Stimulated activated CD4-positive, alpha-beta T cell treated with anti-CD3 and anti-CD28 coated beads, TNF-alpha, amount 100 ng/mL, for 24 hours (primary cell): ENCODE results near the gene UXT.

Experiments
- DNase-seq, 3 experiments: peaks; one replicate each; pipeline ENCODE4 v3.0.0-alpha.2; 2020; ENCODE audit warnings: low read depth in 3 of 3

The UXT gene

DNA sequence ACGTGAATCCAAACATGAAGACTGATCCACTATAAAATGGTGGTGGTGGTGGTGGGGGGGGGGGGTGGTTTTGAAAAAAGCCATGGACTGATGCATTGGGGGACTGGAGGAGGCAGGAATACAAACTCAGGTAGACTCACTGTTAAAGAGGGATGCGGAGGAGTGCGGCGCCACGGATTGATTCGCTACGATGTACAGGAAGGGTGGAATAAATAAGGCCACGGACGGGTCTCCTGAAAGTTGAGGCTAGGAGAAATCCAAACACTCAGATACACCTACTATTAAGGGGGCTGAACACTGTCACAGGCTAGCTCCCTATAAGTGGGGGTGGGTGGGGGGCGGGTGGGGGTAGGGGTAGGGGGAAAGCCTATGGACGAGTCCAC is 9.2 kb downstream of the UXT start:
- no peak for DNase-seq

DNA sequence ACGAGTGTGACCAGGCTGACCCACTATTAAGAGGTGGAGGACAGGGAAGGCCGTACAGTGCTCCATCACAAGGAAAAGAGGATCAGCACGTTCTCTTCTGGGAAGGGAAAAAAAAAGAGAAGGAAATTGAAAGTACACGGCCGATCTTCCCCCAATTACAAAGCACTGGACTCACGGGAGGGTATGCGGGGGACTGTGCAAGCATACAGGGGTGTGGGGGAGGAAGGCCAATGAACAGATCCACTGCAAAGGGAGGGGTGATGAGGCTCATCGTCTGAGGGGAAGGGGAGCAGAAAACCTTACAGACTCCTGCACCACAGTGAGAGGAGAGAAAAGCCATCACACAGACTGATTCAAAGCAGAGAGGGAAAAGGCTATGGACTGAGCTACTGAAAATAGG is 9.7 kb downstream of the UXT start:
- no peak for DNase-seq

DNA sequence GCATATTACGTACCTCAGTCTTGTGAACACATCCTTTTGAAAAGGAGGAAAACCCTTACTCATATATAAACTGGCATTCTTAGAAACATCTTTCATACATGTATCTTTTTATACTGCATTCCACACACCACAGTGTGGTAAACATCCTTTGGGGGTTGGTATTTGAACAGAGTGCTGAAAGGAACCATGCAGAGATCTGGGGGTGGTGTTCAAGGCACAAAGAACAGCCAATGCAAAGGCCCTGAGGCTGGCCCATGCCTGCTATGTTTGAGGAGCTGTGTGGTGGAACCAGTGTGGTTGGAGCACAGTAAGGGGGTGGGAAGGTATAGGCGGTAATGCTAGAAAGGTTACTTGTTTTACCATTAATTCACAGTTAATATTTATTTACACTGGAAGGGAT is 10.6 kb downstream of the UXT start:
- no peak for DNase-seq

DNA sequence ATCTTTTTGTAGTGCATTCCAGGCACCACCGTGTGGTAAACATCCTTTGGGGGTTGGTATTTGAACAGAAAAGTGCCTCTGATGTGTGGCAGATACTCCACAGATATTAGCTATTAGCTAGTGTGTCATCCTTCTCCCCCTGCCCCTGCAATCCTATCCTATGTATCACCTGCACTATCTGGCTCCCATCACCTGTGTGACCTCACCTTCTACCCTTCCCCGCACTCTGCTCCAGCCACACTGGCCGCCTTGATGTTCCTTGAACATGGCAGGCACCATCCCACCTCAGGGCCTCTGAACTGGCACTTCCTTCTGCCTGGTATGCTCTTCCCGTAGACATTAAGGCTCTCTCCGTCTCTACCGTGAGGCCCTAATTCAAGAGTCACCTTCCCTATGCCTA is 12.3 kb downstream of the UXT start:
- DNase-seq, result no peak

DNA sequence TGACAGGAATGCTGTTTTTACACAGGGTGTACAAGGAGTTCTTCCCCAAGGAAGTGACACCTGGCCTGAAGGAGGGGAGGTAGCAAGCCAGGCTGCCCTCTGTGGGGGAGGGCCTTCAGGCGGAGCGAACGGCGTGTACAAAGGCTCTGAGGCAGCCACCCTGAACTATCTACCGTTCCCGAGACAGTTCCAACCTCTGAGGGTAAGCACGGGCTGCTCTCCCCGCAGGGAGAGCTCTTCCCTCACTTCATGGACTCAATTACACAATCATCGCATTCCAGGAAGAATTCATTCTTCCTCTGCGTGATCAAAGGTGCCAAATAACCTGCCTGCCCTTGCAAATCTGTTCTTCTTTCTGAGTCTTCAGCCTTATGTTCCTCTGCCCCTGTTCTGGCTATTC is 13.4 kb downstream of the UXT start:
- no peak for DNase-seq

DNA sequence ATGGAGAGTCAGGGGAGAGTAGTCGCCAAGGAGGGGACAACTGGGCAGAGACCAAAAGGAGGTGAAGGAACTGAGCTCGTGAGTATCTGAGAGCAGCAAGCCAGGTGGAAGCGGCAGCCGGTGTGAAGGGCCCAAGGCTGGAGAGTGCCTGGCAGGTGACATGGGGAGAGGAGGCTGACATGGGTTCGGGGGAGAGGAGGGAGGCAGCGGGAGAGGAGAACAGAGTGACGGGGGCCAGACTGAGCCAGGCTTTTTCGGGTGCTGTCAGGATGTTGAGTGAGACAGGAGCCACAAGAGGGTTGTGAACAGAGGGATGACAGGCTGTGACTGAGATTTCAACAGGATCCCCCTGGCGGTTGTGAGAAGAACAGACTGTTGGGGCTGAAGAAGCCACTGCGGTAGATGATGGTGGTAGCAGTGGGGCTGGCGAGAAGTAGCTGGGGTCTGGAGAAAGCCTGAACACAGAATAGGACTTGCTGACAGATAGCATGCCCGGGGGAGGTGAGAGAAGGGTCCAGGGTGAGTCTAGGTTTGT is 14.4 kb downstream of the UXT start:
- no peak for DNase-seq

DNA sequence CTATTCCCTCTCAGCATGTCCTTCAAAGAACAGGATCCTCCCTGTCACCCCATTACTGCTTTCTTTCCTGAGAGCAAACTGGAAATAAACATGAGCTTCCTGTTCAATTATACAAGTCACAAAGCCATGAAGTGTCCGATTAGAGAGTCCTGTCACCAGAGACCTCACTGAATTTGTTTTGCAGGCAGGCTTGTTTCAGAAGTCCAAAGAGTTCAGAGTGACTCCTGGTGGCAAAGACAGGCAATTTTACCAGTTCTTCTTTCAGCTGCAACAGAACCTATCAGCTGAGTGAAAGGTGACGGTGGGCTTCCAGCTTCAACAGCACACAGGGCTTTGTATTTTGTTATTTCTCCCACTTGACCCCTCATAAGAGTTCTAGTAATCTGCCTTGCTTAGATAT is 15.1 kb downstream of the UXT start:
- no peak for DNase-seq

DNA sequence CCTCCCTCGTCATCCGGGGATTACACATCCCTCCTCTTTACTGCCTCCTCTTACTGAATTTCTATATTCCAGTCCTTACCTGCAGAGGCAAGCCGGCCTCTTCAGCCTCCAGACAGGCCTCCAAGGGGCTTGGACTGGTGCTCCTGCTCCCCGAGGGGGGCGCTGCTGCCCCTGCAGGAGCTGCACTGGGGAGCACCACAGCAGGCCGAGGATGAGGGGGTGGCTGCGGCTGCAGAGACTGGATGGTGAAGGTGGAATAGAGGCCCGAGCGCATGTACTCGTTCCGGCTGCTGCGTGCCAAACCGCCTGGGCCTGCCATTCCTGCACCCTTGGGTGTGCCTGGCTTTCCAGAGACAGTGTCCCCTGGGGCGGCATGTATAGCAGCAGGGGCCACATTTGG is 20.2 kb downstream of the UXT start:
- DNase-seq, result no peak

DNA sequence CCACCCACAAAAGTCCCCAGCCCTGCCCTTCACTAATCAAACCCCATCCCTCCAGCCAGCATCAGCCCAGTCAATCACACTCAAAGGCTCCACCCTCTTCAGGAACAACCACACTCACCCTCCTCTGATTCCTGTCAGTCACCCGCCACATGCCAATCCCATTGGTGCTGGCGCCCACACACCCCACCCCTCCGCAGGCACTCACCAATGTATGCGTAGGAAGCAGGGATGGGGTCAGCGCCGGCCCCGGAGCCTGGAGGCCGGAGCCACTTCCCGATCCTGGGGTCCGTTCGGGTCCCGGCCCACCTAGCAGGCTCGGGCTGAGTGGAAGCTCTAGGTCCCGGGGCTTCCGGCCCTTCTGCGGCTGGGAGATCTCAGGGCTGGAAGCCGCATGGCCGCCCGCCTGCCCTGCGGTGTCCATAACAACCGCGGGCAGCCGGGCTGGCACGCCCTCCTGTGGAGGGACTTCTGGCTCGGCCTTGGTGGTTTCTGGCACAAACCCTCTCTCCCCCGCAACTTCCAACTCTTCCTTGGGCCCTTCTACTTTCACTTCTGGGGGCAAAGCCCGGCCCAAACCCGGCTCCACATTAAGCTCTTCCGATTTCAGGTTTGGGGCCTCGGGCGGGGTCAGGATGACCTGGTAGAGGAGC is 21.3 kb downstream of the UXT start:
- peak in 1 of 3 experiments; percentile 44 for DNase-seq

DNA sequence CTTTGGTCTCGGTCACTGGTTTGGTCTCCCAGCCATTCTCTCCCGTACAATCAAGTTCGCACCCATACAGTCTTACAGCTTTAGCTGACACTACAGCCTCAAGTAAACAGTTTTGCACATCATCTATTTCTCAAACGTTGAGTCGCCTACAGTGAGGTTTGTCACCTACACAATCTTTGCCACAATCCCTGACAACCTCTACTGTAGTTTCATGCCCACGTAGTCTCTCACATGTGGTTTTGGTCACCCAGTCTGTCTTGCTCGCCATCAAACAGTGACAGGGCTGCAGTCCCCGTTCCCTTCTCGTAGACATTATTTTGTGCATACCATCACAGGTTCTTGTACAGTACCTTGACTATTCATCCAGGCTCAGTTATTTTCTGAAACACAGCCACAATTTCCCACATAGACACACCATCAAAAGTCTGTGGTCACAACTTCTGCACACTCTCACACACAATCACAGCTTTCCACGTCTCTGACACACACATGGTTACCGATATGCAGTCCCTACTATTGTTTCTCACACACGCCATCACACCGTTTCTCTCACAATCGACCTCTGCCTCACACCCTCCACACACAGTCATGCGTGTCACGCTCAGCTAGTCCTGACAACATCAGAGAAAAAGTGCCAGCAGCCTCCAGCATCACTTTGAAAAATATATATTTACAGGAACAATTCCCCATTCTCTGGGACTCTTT is 24.0 kb downstream of the UXT start:
- DNase-seq, result no peak

DNA sequence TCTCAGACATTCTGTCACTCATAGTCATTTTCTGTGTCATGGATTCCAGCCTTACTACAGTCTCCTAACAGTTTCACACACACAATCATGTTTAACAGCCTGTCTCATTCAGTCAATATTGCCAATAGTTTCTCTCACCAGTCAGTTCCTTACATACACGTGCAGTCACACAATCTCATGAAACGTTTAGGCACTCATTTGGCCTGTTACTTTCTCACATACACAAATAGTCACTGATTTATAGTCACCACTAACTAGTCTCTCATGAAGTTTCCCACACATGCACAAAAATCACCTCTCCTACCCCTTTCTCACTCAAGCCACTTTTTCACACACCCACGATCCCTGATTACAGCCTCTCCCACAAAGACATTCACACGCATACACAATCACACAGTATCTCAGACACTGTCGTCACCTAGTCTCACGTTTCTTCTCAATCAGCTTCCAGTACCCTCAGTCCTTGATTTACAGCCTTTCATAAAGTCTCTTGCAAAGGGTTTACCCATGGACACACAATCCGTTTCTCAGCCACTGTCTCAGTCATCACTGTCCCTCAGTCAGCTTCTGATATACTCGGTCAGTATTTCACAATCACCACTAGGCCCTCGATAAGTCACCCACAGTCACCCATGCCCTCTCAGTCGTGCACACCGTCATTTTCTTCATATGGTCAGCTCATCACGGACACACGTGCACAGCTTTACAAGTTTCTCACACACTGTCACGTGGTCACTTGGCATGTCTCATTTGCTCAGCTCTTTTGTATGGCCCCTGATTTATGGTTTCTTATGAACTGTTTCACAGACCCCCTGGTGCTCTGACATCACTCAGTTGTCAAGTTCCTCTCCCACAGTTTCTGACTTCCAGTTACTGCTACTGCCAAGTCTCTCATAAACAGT is 25.0 kb downstream of the UXT start:
- no peak for DNase-seq

DNA sequence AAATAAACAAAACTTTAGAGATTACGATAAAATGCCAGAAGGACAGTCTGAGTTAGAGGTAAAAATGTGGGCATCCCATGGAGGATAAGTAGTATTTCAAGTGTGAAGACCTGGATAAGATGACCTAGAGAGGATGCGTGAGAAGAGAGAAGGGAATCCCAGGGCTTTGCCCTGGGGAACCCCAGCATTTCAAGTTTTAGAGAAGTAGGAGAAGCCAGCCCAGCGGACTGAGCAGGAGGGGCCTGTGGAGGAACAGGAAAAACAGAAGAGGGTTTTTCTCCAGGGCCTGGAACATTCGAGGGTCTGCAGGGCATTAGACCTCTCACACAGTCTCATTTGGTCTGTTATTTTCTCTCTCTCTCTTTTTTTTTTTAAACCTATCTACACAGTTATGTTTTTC is 26.3 kb downstream of the UXT start:
- no peak for DNase-seq

DNA sequence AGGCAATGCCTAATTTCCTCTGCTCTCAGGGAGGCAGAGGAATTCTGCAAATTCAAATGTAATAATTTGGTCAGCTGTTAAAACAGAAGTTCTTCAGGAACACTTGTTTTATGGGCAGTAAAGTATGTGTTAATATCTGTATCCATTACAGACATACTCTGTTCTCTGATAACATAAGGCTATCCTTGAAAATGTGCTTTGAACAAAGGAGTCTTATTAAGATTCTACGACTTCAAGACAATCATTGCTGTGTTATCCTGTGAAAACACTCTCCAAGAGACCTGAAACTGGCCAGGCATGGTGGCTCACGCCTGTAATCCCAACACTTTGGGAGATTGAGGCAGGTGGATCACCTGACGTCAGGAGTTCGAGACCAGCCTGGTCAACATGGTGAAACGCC is 27.3 kb downstream of the UXT start:
- no peak for DNase-seq

DNA sequence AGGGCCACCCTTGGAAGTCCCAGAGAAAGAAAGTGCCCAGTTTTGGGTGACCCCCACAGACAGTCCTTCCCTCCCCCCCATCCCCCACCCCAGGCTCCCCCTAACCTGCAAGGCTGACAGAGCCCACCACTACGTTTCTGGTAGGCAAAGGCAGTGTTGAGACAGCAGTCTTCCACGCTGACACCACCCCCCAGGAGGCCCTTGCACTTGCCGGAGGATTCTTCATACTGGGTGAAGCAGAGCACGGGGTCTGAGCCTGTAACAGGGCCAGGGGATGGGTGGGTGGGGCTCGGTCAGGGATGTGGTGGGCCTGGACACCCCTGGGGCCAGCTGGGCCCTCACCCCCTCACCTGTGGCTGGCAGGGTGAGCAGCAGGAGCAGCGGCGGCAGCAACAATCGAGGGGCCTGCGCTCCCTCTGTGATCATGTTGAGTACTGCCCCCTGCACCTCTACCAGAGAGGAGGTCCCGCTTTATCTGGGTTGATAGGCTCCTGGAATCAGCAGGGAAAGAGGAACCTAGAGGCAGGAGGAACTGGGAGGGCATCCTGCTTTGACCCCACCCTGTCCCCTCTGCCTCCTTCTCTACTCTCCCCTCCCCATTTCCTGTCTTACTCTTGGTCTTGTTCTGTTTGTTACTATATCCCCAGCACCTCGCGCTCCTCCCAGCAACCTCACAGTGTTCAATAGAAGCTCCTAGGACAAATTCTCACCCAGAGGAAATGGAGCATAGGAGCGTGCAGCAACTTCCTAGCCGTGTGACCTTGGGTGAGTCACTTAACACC is 29.4 kb downstream of the UXT start, which contains the start of gene CFP:
CFP (minus strand) TSS at position 512 of the 782 bp plus-strand sequence; CDS start at position 426, 86 bp downstream.
- no peak for DNase-seq

DNA sequence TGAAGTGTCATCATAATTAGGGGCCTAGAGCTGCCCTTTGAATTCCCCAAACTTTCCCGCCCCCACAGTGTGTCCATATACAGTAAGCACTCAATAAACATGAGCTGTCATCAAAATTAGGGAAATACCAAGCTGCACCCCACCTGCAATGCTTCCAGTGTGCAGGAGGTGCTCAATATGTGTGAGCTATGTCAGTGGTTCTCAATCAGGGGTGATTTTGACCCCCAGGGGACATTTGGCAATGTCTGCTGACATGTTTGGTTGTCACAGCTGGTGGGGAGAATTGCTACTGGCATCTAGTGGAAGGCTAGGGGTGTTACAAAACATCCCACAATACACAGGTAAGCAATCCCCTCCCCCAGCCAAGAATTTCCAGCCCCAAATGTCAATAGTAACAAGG is 30.0 kb downstream of the UXT start:
- no peak for DNase-seq

DNA sequence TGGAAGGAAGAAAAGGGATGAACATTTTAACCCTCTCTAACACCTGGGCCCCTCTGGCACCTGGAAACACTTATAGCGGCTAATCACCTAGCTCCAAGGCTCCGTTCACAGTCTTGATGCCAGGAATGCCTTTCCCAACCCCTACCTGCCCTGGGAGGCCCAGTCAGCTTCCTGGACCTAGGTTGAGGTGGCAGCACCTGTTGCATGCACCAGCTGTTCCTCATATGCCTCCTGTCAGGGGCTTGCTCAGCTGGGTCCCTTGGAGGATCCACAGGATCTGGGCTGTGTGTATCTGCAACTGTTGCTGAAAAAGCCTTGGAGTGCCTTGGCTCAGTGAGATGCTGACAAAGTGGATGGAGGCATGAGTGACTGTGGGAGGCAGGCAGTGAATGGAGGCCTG is 33.6 kb downstream of the UXT start:
- no peak for DNase-seq

DNA sequence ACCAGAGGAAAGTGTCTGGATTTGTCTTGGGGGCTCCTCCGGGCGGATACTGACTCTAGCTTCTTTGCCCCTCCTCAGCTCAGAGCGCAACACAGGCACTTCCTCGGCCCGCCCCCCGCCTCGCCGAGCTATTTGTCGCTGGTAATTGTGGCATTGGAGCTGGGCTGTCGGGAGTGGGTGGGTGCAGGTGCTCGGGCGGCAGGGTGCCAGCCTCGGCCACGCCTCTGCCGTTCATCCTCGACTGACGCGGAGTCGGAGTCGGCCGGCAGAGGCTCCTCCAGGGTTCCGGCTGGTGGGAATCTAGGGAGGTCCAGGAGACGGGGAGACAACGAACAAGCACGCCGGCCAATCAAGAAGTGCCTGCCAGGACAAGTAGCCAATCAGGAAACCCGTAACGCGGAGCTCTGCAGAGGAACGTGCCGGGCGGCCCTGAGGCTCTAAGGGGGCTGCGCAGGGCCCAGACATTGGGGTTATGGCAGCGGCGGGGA is 35.4 kb downstream of the UXT start:
- peak in 1 of 3 experiments; percentile 40 for DNase-seq

DNA sequence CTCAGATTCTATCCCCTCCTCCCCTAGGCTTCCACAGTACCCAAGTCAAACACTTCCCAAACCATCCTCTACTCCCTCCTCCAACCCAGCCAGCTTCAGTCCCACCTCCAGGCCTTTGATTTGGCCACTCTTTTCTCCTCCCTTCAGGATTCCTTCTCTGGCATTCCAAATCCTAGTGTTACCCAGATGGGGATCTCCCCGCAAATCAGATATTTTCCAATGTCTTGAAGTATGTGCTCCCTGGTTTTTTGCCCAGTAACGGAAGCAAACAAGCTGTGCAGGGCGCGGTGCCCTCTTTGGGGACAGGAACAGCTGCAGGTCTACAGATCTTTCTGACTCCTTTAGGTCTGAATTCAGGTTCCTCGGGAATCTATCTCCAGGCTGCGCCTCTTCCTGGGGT is 37.1 kb downstream of the UXT start:
- DNase-seq, result no peak

DNA sequence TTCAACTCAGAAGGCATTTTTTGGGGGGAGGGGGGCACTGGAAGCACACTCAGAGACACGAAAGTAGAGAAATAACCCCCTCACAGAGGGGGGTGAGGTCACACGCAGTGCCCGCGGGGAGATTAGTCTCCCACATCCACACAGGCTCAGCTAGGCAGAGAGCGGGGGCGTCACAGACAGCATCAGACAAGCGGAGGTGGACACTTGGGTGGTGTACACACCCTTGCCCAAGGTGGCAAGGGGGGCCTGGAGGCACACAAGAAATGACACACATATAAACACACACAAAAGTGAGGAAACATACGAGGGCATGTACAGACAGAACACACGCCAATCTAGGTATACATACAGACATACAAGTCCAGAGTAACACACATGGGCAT is 38.7 kb downstream of the UXT start:
- DNase-seq, result no peak

DNA sequence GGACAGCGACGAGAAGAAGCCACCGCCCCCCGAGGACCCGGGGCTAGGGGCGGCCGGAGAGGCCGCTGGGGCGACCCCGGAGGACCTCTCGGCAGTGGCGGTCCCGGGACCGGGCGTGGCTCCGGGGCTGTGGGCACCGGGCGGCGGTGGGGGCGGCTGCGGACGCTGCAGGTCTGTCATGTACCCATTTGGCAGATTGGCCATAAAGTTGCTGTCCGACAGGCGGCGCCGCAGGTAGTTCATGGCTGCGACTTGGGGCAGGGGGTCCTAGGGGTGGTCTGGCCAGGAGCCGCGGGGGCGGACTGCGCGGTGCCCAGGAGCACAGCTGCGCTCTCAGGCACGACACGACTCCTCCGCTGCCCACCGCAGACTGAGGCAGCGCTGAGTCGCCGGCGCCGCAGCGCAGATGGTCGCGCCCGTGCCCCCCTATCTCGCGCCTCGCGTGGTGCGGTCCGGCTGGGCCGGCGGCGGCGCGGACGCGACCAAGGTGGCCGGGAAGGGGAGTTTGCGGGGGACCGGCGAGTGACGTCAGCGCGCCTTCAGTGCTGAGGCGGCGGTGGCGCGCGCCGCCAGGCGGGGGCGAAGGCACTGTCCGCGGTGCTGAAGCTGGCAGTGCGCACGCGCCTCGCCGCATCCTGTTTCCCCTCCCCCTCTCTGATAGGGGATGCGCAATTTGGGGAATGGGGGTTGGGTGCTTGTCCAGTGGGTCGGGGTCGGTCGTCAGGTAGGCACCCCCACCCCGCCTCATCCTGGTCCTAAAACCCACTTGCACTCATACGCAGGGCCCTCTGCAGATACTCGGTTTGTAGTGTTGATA is 39.3 kb downstream of the UXT start, which contains the start of gene SYN1:
SYN1 (minus strand) TSS at position 372 of the 817 bp plus-strand sequence; CDS start at position 243, 129 bp downstream.
- peak; percentile 53 to 73 (median 65) for DNase-seq
